Measurements from ENCODE around the gene ENTPD5. TPM values are rescaled to one million over a fixed set of nuclear protein-coding genes. Genes with fewer than 3 reads are reported as not detected.

ENTPD5 gene
- polyA plus RNA-seq, 1 donor from 2014 or later: 5.7 TPM

DNA sequence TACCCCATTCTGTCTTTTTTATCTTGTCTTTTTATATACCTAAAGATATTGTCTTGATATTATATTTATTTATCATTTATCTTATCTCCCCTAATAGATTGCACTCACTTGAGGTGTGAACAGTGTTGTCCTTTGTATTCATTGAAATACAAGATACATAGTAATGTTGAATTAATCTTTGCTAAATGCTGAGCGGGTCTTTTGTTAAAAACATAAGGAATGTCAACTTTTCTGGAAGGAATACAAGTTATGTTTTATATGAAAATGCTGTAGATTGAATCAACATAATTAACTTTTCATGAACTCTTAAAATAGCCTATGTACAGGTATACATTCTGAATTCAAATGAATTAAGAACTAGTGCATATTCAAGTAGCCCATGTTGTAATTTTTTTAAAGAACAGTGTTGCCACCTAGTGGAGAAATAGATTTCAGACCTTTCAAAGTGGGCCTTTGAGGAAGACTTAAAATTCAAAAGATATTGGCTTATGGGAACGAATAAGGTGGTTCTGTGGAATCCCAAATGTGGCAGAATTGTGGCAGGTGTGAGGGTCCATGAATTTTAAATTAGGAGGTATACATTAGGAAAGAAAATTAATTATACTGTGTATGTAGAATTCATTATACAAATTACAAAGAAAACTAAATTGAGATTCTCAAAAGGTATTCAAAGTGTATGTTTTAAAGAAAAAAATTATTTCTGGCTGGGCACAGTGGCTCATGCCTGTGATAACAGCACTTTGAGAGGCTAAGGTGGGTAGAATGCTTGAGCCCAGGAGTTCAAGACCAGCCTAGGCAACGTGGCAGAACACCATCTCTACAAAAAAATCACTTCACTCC, 19.2 kb upstream of the ENTPD5 start:
- no peaks in the 10 kb centered on the region for H4K20me1 ChIP-seq (ENCODE audit: insufficient read depth)
- no peak overlapping the region for H3K27ac ChIP-seq (ENCODE audit: low read length)
- no peak overlapping the region for H2AFZ ChIP-seq (ENCODE audit: low read depth, low read length)
- H3K4me2 ChIP-seq (ENCODE audit: low read length): no peak overlapping the region
- H3F3A ChIP-seq (ENCODE audit: insufficient read depth, low read length, poor library complexity, severe bottlenecking): no peaks in the 10 kb centered on the region
- no peaks in the 10 kb centered on the region for H3K36me3 ChIP-seq (ENCODE audit: insufficient read depth, low read length)
- H3K79me2 ChIP-seq (replicated peaks; ENCODE audit: insufficient read depth, low read length): no peaks in the 10 kb centered on the region
- no peaks in the 10 kb centered on the region for H3K9me3 ChIP-seq (ENCODE audit: low read length)
- no peak overlapping the region for H3K9ac ChIP-seq (ENCODE audit: low read length)
- no peaks in the 10 kb centered on the region for H3K9me2 ChIP-seq (ENCODE audit: insufficient read depth, low read length)
- H3K27me3 ChIP-seq (ENCODE audit: insufficient read depth, low read depth, low read length): no peaks in the 10 kb centered on the region
- no peak overlapping the region for H3K4me3 ChIP-seq (ENCODE audit: low read length)
- TF ChIP-seq, protein P1, sequence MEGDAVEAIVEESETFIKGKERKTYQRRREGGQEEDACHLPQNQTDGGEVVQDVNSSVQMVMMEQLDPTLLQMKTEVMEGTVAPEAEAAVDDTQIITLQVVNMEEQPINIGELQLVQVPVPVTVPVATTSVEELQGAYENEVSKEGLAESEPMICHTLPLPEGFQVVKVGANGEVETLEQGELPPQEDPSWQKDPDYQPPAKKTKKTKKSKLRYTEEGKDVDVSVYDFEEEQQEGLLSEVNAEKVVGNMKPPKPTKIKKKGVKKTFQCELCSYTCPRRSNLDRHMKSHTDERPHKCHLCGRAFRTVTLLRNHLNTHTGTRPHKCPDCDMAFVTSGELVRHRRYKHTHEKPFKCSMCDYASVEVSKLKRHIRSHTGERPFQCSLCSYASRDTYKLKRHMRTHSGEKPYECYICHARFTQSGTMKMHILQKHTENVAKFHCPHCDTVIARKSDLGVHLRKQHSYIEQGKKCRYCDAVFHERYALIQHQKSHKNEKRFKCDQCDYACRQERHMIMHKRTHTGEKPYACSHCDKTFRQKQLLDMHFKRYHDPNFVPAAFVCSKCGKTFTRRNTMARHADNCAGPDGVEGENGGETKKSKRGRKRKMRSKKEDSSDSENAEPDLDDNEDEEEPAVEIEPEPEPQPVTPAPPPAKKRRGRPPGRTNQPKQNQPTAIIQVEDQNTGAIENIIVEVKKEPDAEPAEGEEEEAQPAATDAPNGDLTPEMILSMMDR (IDR thresholded peaks at IDR 0.05; ENCODE audit: poor library complexity, severe bottlenecking): peak; percentile 74
- TF ChIP-seq SMC3 (conservative IDR thresholded peaks at IDR 0.05; ENCODE audit: poor library complexity) (peak; percentile 66), RAD21 (conservative IDR thresholded peaks at IDR 0.05) (peak; percentile 73), MXI1 (conservative IDR thresholded peaks at IDR 0.05; ENCODE audit: poor library complexity, severe bottlenecking) (no peak)
- TF ChIP-seq, protein P2, sequence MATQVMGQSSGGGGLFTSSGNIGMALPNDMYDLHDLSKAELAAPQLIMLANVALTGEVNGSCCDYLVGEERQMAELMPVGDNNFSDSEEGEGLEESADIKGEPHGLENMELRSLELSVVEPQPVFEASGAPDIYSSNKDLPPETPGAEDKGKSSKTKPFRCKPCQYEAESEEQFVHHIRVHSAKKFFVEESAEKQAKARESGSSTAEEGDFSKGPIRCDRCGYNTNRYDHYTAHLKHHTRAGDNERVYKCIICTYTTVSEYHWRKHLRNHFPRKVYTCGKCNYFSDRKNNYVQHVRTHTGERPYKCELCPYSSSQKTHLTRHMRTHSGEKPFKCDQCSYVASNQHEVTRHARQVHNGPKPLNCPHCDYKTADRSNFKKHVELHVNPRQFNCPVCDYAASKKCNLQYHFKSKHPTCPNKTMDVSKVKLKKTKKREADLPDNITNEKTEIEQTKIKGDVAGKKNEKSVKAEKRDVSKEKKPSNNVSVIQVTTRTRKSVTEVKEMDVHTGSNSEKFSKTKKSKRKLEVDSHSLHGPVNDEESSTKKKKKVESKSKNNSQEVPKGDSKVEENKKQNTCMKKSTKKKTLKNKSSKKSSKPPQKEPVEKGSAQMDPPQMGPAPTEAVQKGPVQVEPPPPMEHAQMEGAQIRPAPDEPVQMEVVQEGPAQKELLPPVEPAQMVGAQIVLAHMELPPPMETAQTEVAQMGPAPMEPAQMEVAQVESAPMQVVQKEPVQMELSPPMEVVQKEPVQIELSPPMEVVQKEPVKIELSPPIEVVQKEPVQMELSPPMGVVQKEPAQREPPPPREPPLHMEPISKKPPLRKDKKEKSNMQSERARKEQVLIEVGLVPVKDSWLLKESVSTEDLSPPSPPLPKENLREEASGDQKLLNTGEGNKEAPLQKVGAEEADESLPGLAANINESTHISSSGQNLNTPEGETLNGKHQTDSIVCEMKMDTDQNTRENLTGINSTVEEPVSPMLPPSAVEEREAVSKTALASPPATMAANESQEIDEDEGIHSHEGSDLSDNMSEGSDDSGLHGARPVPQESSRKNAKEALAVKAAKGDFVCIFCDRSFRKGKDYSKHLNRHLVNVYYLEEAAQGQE (IDR thresholded peaks at IDR 0.05; ENCODE audit: borderline replicate concordance): no peak

DNA sequence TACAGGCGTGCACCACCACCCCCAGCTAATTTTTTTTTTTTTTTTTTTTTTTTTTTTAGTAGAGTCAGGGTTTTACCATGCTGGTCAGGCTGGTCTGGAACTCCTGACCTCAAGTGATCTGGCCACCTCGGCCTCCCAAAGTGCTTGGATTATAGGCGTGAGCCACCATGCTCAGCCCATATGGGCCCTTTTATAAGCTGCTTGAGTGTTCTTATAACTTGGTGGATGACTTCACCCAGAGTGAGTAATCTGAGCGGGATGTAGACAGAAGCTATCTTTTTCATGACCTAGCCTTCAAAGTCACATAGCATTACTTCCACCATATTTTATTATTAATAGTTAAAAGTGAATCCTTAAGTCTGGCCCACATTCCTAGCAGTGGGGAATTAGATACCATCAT, 16.5 kb upstream of the ENTPD5 start:
- Histone ChIP-seq H3K27ac (ENCODE audit: low read length) (no peak overlapping the region), H3K4me3 (ENCODE audit: low read length) (no peak overlapping the region), H3K4me2 (ENCODE audit: low read length) (no peak overlapping the region), H2AFZ (ENCODE audit: low read depth, low read length) (no peak overlapping the region), H3K9me2 (ENCODE audit: insufficient read depth, low read length) (no peaks in the 10 kb centered on the region), H3K9ac (ENCODE audit: low read length) (no peak overlapping the region), H3K36me3 (ENCODE audit: insufficient read depth, low read length) (no peaks in the 10 kb centered on the region), H3K27me3 (ENCODE audit: insufficient read depth, low read depth, low read length) (no peaks in the 10 kb centered on the region), H4K20me1 (ENCODE audit: insufficient read depth) (no peaks in the 10 kb centered on the region), H3F3A (ENCODE audit: insufficient read depth, low read length, poor library complexity, severe bottlenecking) (no peaks in the 10 kb centered on the region), H3K9me3 (ENCODE audit: low read length) (no peaks in the 10 kb centered on the region), H3K79me2 (replicated peaks; ENCODE audit: insufficient read depth, low read length) (no peaks in the 10 kb centered on the region)
- TF ChIP-seq SMC3 (conservative IDR thresholded peaks at IDR 0.05; ENCODE audit: poor library complexity) (no peak), MXI1 (conservative IDR thresholded peaks at IDR 0.05; ENCODE audit: poor library complexity, severe bottlenecking) (no peak), TAF1 (IDR thresholded peaks at IDR 0.05; ENCODE audit: low read depth) (no peak)

DNA sequence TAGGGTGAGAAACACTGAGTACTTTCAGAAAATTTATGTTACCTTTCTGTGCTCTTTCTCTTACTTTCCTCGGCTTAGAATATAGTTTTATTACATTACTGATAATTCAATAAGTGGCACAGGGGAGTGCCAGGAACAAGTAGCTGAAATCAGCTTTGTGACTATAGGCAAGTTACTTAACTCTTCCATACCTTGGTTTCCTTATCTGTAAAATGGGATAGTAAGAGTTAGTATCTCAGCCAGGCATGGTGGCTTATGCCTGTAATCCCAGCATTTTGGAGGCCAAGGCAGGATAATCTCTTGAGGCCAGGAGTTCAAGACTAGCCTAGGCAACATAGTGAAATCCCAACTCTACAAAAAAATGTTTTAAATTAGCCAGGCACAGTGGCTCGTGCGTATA, 15.5 kb upstream of the ENTPD5 start:
- TF ChIP-seq, protein P1 (IDR thresholded peaks at IDR 0.05; ENCODE audit: poor library complexity, severe bottlenecking): no peak
- TF ChIP-seq EP300 (conservative IDR thresholded peaks at IDR 0.05; ENCODE audit: poor library complexity, severe bottlenecking) (no peak), EZH2 (IDR thresholded peaks at IDR 0.05; ENCODE audit: borderline replicate concordance, insufficient read depth, low read length, poor library complexity, severe bottlenecking) (no peak), MXI1 (conservative IDR thresholded peaks at IDR 0.05; ENCODE audit: poor library complexity, severe bottlenecking) (no peak), RAD21 (conservative IDR thresholded peaks at IDR 0.05) (no peak), SMC3 (conservative IDR thresholded peaks at IDR 0.05; ENCODE audit: poor library complexity) (no peak), TAF1 (IDR thresholded peaks at IDR 0.05; ENCODE audit: low read depth) (no peak), POLR2AphosphoS5 (IDR thresholded peaks at IDR 0.05) (no peak)
- TF ChIP-seq, protein P2 (IDR thresholded peaks at IDR 0.05; ENCODE audit: borderline replicate concordance): no peak

More for the DNA sequence above, 15.5 kb upstream of the ENTPD5 start:
- H3K27me3 ChIP-seq (ENCODE audit: insufficient read depth, low read depth, low read length): no peaks in the 10 kb centered on the region
- H3K27ac ChIP-seq (ENCODE audit: low read length): no peak overlapping the region
- H2AFZ ChIP-seq (ENCODE audit: low read depth, low read length): no peak overlapping the region
- no peaks in the 10 kb centered on the region for H3K36me3 ChIP-seq (ENCODE audit: insufficient read depth, low read length)
- H3K9me2 ChIP-seq (ENCODE audit: insufficient read depth, low read length): no peaks in the 10 kb centered on the region
- no peaks in the 10 kb centered on the region for H3K9me3 ChIP-seq (ENCODE audit: low read length)
- H3K9ac ChIP-seq (ENCODE audit: low read length): no peak overlapping the region
- H3K4me2 ChIP-seq (ENCODE audit: low read length): no peak overlapping the region
- no peaks in the 10 kb centered on the region for H4K20me1 ChIP-seq (ENCODE audit: insufficient read depth)
- no peak overlapping the region for H3K4me3 ChIP-seq (ENCODE audit: low read length)
- H3F3A ChIP-seq (ENCODE audit: insufficient read depth, low read length, poor library complexity, severe bottlenecking): no peaks in the 10 kb centered on the region
- H3K79me2 ChIP-seq (replicated peaks; ENCODE audit: insufficient read depth, low read length): no peaks in the 10 kb centered on the region
